Measurements from ENCODE around the gene TMEM184A.

DNA sequence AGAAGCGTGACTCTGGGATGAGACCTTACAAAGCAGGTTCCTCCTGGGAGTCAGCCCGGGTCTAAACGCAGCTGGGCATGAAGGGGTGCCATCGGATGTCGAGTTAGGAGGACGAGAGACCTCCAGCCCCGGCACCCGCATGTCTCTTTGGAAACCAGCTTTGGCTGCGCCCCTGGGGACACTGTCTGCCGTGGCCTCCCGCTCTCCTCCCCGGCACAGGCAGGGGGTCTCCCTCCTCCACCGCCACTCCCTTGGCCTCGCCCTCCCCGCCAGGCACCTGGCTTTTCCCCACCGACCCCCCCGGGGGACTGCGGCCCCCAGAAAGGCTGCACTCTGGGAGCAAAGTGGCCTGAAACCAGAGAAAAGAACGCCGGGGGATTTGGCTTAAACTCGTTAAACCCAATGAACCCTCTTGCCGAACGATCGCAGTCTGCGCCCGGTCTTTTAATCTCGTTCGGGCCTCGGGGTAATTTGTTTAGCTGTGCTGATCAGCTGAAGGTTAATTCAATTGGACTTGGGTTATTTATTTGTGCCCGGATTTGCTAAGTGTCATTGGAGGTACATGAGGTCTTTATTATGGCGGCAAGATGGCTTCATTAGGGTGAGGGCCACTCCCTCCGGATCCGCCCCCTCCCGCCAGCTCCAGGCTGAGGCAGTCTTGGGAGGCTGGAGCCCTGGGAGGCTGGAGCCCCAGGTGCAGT, 30.3 kb upstream of the TMEM184A start:
- TF ChIP-seq EZH2 (IDR thresholded peaks at IDR 0.05; ENCODE audit: insufficient read depth, poor library complexity, severe bottlenecking) (no peak), EZH2phosphoT487 (IDR thresholded peaks at IDR 0.05; ENCODE audit: insufficient read depth, low read depth) (no peak)

Data from GM23248 (cell line).